Breast epithelium (tissue), 4 donors: ENCODE results near the gene VEGFC. TPM values are rescaled to one million over a fixed set of nuclear protein-coding genes. Genes with fewer than 3 reads are reported as not detected.

Experiments used
- DNase-seq, 2 donors: peaks; one replicate each; pipeline ENCODE4 v3.0.0-alpha.2; 2019; ENCODE audit warnings: low spot score in 2 of 2
- H3K27ac ChIP-seq, 2 donors: fragments of 200-600 bp; sonication (generic) in 1 of 2; one replicate each; pipeline ENCODE4 v1.5.1; 2016 to 2019; ENCODE audit warnings: mild to moderate bottlenecking in 1 of 2
- H3K27me3 ChIP-seq, 2 donors: fragments of 200-600 bp; sonication (generic) in 1 of 2; one replicate each; pipeline versions ENCODE4 v1.5.1 to v1.6.0; 2017 to 2019; ENCODE audit warnings: control low read depth in 1 of 2, mild to moderate bottlenecking in 1 of 2
- H3K36me3 ChIP-seq: fragments of 200-600 bp; one replicate; pipeline ENCODE4 v1.5.1; 2019
- H3K4me1 ChIP-seq, 2 donors: fragments of 200-600 bp; sonication (generic); one replicate each; pipeline ENCODE4 v1.5.1; 2016 to 2019; ENCODE audit warnings: control low read depth in 1 of 2
- H3K4me3 ChIP-seq, 3 donors: fragments of 200-600 bp; sonication (generic); 1 replicate in 2 of 3; 2 replicates in 1 of 3; pipeline ENCODE4 v1.5.1; 2016 to 2019; ENCODE audit warnings: mild to moderate bottlenecking in 3 of 3, moderate library complexity in 2 of 3
- H3K9me3 ChIP-seq, 2 donors: fragments of 200-600 bp; sonication (generic) in 1 of 2; one replicate each; pipeline ENCODE4 v1.5.1; 2016 to 2019; ENCODE audit warnings: control low read depth in 1 of 2
- POLR2A ChIP-seq: fragments of 450-650 bp; IDR thresholded peaks from one replicate; pipeline ENCODE4 v1.6.1; 2016; ENCODE audit warnings: antibody characterized with exemption, mild to moderate bottlenecking, moderate library complexity
- POLR2AphosphoS5 ChIP-seq, 3 donors: sonication (generic); formaldehyde crosslinking; IDR thresholded peaks; one replicate each; pipeline ENCODE4 v1.6.1; 2017; ENCODE audit warnings: antibody characterized with exemption in 3 of 3
- intact Hi-C: fragments of 100-400 bp; cut with DNase I; formaldehyde crosslinking; loops from one replicate; pipeline ENCODE4 v1.15.1; 2023; ENCODE audit warnings: low total_unique reads
- total RNA-seq, 3 donors: library from RNA; depleted of rRNA; stranded (reverse); fragments of >200 nt; gene quantifications; one replicate each; pipeline ENCODE4 v1.1.0, GENCODE V29; 2016
- TF ChIP-seq, protein P1 (sequence below), 3 donors: fragments of 450-650 bp; IDR thresholded peaks; one replicate each; pipeline ENCODE4 v1.5.1; 2016 to 2017; ENCODE audit warnings: antibody characterized with exemption in 3 of 3, mild to moderate bottlenecking in 3 of 3, moderate library complexity in 3 of 3

Gene VEGFC
- total RNA-seq, 3 donors from 2014 or later = 6.9 to 17.0 (median 11.2) TPM

DNA sequence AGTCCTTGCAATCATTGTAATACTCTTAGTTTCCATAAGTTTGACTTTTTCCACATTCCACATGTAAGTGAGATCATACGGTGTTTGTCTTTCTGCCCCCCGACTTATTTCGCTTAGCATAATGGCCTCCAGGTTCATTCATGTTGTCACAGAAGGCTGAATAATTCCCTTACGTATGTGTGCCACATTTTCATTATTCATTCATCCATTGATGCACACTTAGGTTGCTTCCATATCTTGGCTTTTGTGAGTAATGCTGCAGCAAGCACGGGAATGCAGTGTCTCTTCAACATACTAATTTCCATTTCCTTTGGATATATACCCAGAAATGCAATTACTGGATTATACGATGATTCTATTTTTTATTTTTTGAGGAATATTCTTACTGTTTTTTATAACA lies 22.0 kb upstream of the VEGFC start:
- Histone ChIP-seq H3K27me3 (no peaks in the 10 kb centered on the region), H3K9me3 (no peaks in the 10 kb centered on the region), H3K4me1 (no peaks in the 10 kb centered on the region), H3K4me3 (no peak overlapping the region), H3K27ac (no peak overlapping the region), H3K36me3 (no peaks in the 10 kb centered on the region)
- DNase-seq = no peak
- intact Hi-C loops = no loop called here
- TF ChIP-seq POLR2A = no peak
- TF ChIP-seq, protein P1, sequence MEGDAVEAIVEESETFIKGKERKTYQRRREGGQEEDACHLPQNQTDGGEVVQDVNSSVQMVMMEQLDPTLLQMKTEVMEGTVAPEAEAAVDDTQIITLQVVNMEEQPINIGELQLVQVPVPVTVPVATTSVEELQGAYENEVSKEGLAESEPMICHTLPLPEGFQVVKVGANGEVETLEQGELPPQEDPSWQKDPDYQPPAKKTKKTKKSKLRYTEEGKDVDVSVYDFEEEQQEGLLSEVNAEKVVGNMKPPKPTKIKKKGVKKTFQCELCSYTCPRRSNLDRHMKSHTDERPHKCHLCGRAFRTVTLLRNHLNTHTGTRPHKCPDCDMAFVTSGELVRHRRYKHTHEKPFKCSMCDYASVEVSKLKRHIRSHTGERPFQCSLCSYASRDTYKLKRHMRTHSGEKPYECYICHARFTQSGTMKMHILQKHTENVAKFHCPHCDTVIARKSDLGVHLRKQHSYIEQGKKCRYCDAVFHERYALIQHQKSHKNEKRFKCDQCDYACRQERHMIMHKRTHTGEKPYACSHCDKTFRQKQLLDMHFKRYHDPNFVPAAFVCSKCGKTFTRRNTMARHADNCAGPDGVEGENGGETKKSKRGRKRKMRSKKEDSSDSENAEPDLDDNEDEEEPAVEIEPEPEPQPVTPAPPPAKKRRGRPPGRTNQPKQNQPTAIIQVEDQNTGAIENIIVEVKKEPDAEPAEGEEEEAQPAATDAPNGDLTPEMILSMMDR (IDR thresholded peaks at IDR 0.05) = no peak
- TF ChIP-seq POLR2AphosphoS5 (IDR thresholded peaks at IDR 0.05) = no peak

DNA sequence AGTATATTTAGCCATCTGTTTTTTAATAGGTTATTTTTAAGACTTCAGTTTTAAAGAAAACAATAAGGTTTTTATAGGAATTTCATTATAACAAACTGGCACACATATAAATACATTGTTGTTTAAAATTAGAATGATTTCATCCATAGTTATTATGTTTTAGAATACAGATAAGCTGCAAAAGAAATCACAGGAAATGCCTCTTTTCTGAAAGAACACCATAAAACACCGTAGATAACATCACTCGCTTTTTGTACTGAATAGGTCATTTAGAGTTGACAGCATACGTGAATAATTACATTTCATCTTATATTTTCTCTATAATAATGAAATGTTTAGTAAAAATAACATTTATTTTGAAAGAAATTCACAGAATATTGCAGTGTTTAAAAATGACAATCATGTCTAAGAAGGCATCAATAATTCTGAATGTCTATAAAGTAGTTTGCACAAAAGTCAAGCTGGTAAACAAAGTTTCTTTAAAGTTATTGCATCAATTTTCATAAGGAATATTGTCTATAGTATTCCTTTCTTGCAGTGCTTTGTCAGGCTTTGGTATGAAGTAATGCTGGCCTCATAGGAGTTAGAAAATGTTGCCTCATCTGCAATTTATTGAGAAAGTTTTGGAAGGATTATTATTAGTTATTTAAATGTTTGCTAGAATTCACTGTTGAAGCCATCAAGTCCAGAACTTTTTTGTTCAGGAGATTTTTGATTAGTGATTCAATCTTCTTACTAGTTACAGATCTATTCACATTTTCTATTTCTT lies 17.9 kb upstream of the VEGFC start:
- Histone ChIP-seq H3K4me1 (no peaks in the 10 kb centered on the region), H3K27me3 (no peaks in the 10 kb centered on the region), H3K4me3 (no peak overlapping the region), H3K27ac (no peak overlapping the region), H3K36me3 (no peaks in the 10 kb centered on the region), H3K9me3 (peaks cover 0 to 12% of the 10 kb centered on the region in 2 donors)
- intact Hi-C loops = no loop called here
- DNase-seq = no peak
- TF ChIP-seq POLR2AphosphoS5 (IDR thresholded peaks at IDR 0.05) (no peak), POLR2A (no peak)
- TF ChIP-seq, protein P1 (IDR thresholded peaks at IDR 0.05) = no peak

GRCh38 chr4:176806778-176807375 lies 14.2 kb upstream of the VEGFC start:
- peaks cover 0 to 12% of the 10 kb centered on the region in 2 donors for H3K9me3 ChIP-seq
- H3K27me3 ChIP-seq = no peaks in the 10 kb centered on the region
- intact Hi-C loops = no loop called here
- no peak for TF ChIP-seq POLR2A
- TF ChIP-seq, protein P1 (IDR thresholded peaks at IDR 0.05) = no peak
- no peak for TF ChIP-seq POLR2AphosphoS5 (IDR thresholded peaks at IDR 0.05)
- no peaks in the 10 kb centered on the region for H3K36me3 ChIP-seq
- no peak for DNase-seq
- no peak overlapping the region for H3K4me3 ChIP-seq
- no peaks in the 10 kb centered on the region for H3K4me1 ChIP-seq
- no peak overlapping the region for H3K27ac ChIP-seq

DNA sequence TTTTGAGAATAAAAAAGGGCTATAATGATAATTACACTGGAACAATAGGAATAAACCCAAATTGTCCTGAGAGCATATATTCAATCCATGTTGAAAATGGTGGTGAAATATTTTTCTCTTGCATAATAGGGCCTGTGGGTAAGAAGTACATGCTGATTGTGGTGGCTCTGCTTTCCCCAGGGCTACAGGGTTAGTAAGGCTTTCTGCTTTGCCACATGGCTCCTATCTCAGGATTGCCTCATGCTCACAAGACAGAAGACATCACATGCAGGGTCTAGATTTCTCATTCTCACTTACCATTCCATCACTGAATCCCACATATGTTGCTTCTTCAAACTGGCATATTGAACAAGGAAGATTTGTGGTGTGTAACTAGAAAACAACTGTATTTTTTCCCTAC lies 12.4 kb upstream of the VEGFC start:
- H3K36me3 ChIP-seq = no peaks in the 10 kb centered on the region
- TF ChIP-seq POLR2AphosphoS5 (IDR thresholded peaks at IDR 0.05) (no peak), POLR2A (no peak)
- TF ChIP-seq, protein P1 (IDR thresholded peaks at IDR 0.05) = no peak
- H3K27ac ChIP-seq = no peak overlapping the region
- peaks cover 0 to 12% of the 10 kb centered on the region in 2 donors for H3K9me3 ChIP-seq
- DNase-seq = no peak
- intact Hi-C loops = no loop called here
- no peak overlapping the region for H3K4me3 ChIP-seq
- H3K4me1 ChIP-seq = no peaks in the 10 kb centered on the region
- H3K27me3 ChIP-seq = no peaks in the 10 kb centered on the region

DNA sequence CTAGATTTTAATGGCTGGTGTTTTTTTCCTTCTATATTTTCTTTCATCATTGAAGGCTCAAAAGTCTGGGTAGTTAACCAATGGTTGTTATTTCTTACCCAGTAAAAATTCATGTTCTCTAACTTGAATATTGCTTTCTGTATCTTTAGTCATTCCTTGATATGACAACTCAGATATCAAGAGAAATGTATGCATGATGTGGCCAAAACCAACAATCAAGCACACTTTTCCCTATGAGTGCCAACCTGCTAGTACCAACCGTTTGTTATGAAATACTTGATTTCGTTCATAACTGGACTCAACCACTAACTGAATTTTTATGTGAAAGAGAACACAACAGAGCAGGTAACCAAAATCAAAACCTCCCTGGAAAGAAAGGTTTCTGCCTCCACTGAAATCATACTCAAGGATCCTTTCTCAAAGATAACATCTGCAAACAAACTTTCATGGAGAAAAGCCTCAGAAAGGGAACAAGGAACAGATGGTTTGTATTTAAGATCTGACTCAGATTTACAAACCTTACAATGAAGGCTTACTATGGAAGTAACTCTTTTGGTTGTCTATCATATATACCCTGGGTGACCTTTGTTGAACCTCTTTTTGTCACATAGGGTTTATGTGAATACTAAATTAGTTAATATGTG lies 8.3 kb upstream of the VEGFC start:
- no peaks in the 10 kb centered on the region for H3K9me3 ChIP-seq
- intact Hi-C loops = no loop called here
- no peaks in the 10 kb centered on the region for H3K27me3 ChIP-seq
- TF ChIP-seq POLR2AphosphoS5 (IDR thresholded peaks at IDR 0.05) (no peak), POLR2A (no peak)
- TF ChIP-seq, protein P1 (IDR thresholded peaks at IDR 0.05) = no peak
- H3K4me3 ChIP-seq = no peak overlapping the region
- no peaks in the 10 kb centered on the region for H3K36me3 ChIP-seq
- H3K4me1 ChIP-seq = no peaks in the 10 kb centered on the region
- no peak overlapping the region for H3K27ac ChIP-seq
- no peak for DNase-seq
